Keratinocyte (primary cell): ENCODE data around the gene NHERF2. TPM values are rescaled to one million over a fixed set of nuclear protein-coding genes. Genes with fewer than 3 reads are reported as not detected.

Source experiments
- DNase-seq: peaks from one replicate; pipeline ENCODE4 v3.0.0-alpha.2; 2011; ENCODE audit warnings: low read depth, missing footprints, low spot score
- FAIRE-seq: peaks from 2 replicates; lab custom pipeline; 2011; peaks lifted over from hg19 to GRCh38; lab: Jason Lieb, UNC
- H2AFZ ChIP-seq: 2 replicates; pipeline ENCODE4 v1.6.0; 2012; ENCODE audit warnings: low read length, control low read depth, inconsistent platforms; ENCODE audit not compliant: control insufficient read depth
- H3K27ac ChIP-seq: 2 replicates; pipeline ENCODE4 v1.5.1; 2011; ENCODE audit warnings: low read length; ENCODE audit not compliant: control insufficient read depth, insufficient read depth
- H3K27me3 ChIP-seq: 3 replicates; pipeline ENCODE4 v1.6.0; 2011; ENCODE audit warnings: low read length; ENCODE audit not compliant: control insufficient read depth, insufficient read depth; ENCODE audit errors: extremely low read depth
- H3K36me3 ChIP-seq, 2 experiments: 2 replicates in 1 of 2; 3 replicates in 1 of 2; pipeline ENCODE4 v1.5.1; 2011; ENCODE audit warnings: low read length in 2 of 2, mild to moderate bottlenecking in 1 of 2; ENCODE audit not compliant: control insufficient read depth in 2 of 2, insufficient read depth in 2 of 2; ENCODE audit errors: extremely low read depth in 1 of 2
- H3K4me1 ChIP-seq: 3 replicates; pipeline ENCODE4 v1.5.1; 2011; ENCODE audit warnings: low read length; ENCODE audit not compliant: control insufficient read depth, insufficient read depth; ENCODE audit errors: extremely low read depth
- H3K4me2 ChIP-seq: 3 replicates; pipeline ENCODE4 v1.6.0; 2011; ENCODE audit warnings: low read depth, low read length; ENCODE audit not compliant: control insufficient read depth, insufficient read depth; ENCODE audit errors: extremely low read depth
- H3K4me3 ChIP-seq, 3 experiments: fragments of 200-600 bp in 1 of 3; sonication (generic) in 1 of 3; 2 replicates in 2 of 3; 3 replicates in 1 of 3; pipeline ENCODE4 v1.5.1; 2011 to 2016; ENCODE audit warnings: low read length in 3 of 3, mild to moderate bottlenecking in 3 of 3, control low read depth in 2 of 3, inconsistent platforms in 1 of 3, low read depth in 1 of 3, mixed read lengths in 1 of 3, mixed run types in 1 of 3, moderate library complexity in 1 of 3; ENCODE audit not compliant: control insufficient read depth in 2 of 3, insufficient read depth in 2 of 3; ENCODE audit errors: extremely low read depth in 1 of 3
- H3K79me2 ChIP-seq: 2 replicates; pipeline ENCODE4 v1.6.0; 2012; ENCODE audit warnings: low read length; ENCODE audit not compliant: control insufficient read depth, insufficient read depth
- H3K9ac ChIP-seq: 3 replicates; pipeline ENCODE4 v1.6.0; 2011; ENCODE audit warnings: low read length; ENCODE audit not compliant: control insufficient read depth, insufficient read depth; ENCODE audit errors: extremely low read depth
- H3K9me1 ChIP-seq: 3 replicates; pipeline ENCODE4 v1.6.0; 2011; ENCODE audit warnings: low read length; ENCODE audit not compliant: control insufficient read depth, insufficient read depth; ENCODE audit errors: extremely low read depth
- H3K9me3 ChIP-seq: 2 replicates; pipeline ENCODE4 v1.5.1; 2012; ENCODE audit warnings: low read depth, low read length; ENCODE audit not compliant: control insufficient read depth
- H4K20me1 ChIP-seq: 3 replicates; pipeline ENCODE4 v1.6.0; 2011; ENCODE audit warnings: low read length; ENCODE audit not compliant: control insufficient read depth, insufficient read depth; ENCODE audit errors: extremely low read depth
- EZH2 ChIP-seq: IDR thresholded peaks from one replicate; pipeline ENCODE4 v1.6.1; 2012; ENCODE audit warnings: inconsistent platforms, mild to moderate bottlenecking, low read length, moderate library complexity
- dilution Hi-C: fragments of 300-500 bp; cut with MboI; formaldehyde crosslinking; loops from one replicate; pipeline ENCODE4 v1.7.0; 2020; ENCODE audit warnings: low sequenced_read_pairs; ENCODE audit not compliant: extremely low pct_ligation_motif_present
- polyA plus RNA-seq, 5 experiments: library from polyadenylated mRNA; depleted of rRNA in 3 of 5; stranded (reverse) in 3 of 5; stranded (forward) in 1 of 5; unstranded in 1 of 5; fragments of >200 nt; gene quantifications; 1 replicate in 1 of 5; 2 replicates in 3 of 5; 3 replicates in 1 of 5; pipeline versions ENCODE4 v1.2.1 to v1.2.3, GENCODE V29; 2011 to 2012; ENCODE audit warnings: missing spikeins in 2 of 5, low read depth in 1 of 5, low replicate concordance in 1 of 5
- TF ChIP-seq, protein P1 (sequence below), 3 experiments: IDR thresholded peaks in 1 of 3; conservative IDR thresholded peaks in 1 of 3; optimal IDR thresholded peaks in 1 of 3; 2 replicates in 2 of 3; 3 replicates in 1 of 3; pipeline versions ENCODE3 to v1.5.1; 2011; ENCODE audit warnings: low read length in 3 of 3, mild to moderate bottlenecking in 3 of 3, moderate library complexity in 2 of 3, control low read depth in 1 of 3, inconsistent platforms in 1 of 3; ENCODE audit not compliant: insufficient read depth in 2 of 3; ENCODE audit errors: extremely low read depth in 1 of 3

The NHERF2 gene
- polyA plus RNA-seq, 1 donor (not counting 4 experiments of a cell fraction or from before 2014, with no cell fraction given), result 5.9 TPM

- no peak overlapping the region for H3K4me2 ChIP-seq
- H2AFZ ChIP-seq, result no peak overlapping the region
- H3K9me1 ChIP-seq, result no peaks in the 10 kb centered on the region
- H3K9ac ChIP-seq, result no peak overlapping the region
- no peak for DNase-seq
- peaks cover 15% of the 10 kb centered on the region for H3K4me1 ChIP-seq
- dilution Hi-C loops, result no loop called here
- peaks cover 4% of the 10 kb centered on the region for H4K20me1 ChIP-seq
- TF ChIP-seq EZH2, result no peak
- TF ChIP-seq, protein P1, sequence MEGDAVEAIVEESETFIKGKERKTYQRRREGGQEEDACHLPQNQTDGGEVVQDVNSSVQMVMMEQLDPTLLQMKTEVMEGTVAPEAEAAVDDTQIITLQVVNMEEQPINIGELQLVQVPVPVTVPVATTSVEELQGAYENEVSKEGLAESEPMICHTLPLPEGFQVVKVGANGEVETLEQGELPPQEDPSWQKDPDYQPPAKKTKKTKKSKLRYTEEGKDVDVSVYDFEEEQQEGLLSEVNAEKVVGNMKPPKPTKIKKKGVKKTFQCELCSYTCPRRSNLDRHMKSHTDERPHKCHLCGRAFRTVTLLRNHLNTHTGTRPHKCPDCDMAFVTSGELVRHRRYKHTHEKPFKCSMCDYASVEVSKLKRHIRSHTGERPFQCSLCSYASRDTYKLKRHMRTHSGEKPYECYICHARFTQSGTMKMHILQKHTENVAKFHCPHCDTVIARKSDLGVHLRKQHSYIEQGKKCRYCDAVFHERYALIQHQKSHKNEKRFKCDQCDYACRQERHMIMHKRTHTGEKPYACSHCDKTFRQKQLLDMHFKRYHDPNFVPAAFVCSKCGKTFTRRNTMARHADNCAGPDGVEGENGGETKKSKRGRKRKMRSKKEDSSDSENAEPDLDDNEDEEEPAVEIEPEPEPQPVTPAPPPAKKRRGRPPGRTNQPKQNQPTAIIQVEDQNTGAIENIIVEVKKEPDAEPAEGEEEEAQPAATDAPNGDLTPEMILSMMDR (optimal IDR thresholded peaks at IDR 0.05 in 1 of 3, IDR thresholded peaks at IDR 0.05 in 1 of 3, conservative IDR thresholded peaks at IDR 0.05 in 1 of 3; ENCODE audit: extremely low read depth in 1 of 3, insufficient read depth in 2 of 3, low read length in 3 of 3), result no peak
- FAIRE-seq, result no peak
- no peak overlapping the region for H3K27ac ChIP-seq
- H3K36me3 ChIP-seq, result peaks cover 28 to 32% of the 10 kb centered on the region in 2 experiments
- no peaks in the 10 kb centered on the region for H3K79me2 ChIP-seq
- H3K27me3 ChIP-seq, result no peaks in the 10 kb centered on the region
- no peaks in the 10 kb centered on the region for H3K9me3 ChIP-seq
- H3K4me3 ChIP-seq, result no peak overlapping the region
These were observed 54.7 kb downstream of the NHERF2 start for GRCh38 chr16:2081201-2082084.

- Histone ChIP-seq H3K9ac (no peak overlapping the region), H3K4me2 (no peak overlapping the region), H3K79me2 (no peaks in the 10 kb centered on the region), H3K9me3 (no peaks in the 10 kb centered on the region), H4K20me1 (peaks cover 6% of the 10 kb centered on the region), H3K4me1 (peaks cover 15% of the 10 kb centered on the region), H3K36me3 (peaks cover 28 to 31% of the 10 kb centered on the region in 2 experiments), H3K4me3 (no peak overlapping the region), H2AFZ (no peak overlapping the region), H3K27ac (no peak overlapping the region), H3K9me1 (no peaks in the 10 kb centered on the region), H3K27me3 (no peaks in the 10 kb centered on the region)
- dilution Hi-C loops, result no loop called here
- DNase-seq, result no peak
- no peak for TF ChIP-seq EZH2
- TF ChIP-seq, protein P1 (optimal IDR thresholded peaks at IDR 0.05 in 1 of 3, IDR thresholded peaks at IDR 0.05 in 1 of 3, conservative IDR thresholded peaks at IDR 0.05 in 1 of 3; ENCODE audit: extremely low read depth in 1 of 3, insufficient read depth in 2 of 3, low read length in 3 of 3), result peak in 1 of 3 experiments; percentile 14
- FAIRE-seq, result no peak
These were observed 55.7 kb downstream of the NHERF2 start for GRCh38 chr16:2082171-2082982.
